Measurements from ENCODE around the gene CDK6.

CDK6 gene

DNA sequence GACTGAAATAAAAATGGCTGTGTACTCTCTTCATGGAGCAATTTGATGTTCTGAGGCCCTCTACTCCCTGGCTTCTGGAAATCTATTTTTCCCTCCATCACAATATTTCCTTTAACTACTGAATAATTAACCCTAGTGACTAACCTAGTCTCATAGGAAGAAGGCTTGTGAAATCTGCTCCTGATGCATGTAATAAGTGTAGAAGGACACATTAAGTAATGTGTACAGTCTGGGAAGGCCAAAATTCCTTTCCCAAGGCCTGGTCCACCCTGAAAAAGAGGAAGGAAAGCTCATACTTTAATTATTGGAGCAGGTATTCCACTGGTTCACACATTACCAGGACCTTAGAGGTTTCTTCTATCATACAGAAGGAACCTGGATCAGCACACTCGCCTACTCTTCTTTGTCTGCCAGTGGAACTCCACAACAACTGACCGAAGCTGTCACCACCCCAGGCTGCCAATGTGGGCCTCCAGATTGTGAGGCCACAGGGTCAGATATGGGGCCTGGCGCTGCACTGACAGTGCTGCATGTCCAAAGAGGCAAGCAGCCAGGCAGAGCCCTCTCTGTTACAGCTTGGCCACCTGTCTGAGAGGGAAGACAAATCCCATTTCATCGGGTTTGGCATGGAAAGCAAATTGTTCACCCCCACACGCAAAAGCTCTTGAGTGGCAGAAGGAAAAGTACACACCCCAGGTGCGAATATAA, 191.8 kb downstream of the CDK6 start:
- DNase-seq (ENCODE audit: low spot score), result no peak

DNA sequence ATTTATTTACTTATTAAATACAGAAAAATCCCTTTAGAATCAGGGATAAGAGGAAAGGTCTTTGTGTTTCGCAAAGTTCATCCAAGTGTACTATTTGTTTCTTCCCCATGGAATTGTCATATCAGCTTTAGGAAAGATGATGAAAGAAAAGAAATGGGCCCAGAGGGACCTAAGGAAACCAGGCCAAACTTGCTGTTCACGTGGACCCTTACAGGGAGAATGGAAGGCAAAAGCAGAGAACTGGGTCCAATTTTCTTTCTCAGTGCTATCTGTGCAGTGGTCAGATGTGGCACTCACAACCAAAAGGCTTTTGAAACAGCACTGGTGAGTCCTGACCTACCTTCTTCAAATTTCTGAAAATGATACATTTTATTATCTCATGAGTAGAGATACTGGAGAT, 192.6 kb downstream of the CDK6 start:
- no peak for DNase-seq (ENCODE audit: low spot score)

DNA sequence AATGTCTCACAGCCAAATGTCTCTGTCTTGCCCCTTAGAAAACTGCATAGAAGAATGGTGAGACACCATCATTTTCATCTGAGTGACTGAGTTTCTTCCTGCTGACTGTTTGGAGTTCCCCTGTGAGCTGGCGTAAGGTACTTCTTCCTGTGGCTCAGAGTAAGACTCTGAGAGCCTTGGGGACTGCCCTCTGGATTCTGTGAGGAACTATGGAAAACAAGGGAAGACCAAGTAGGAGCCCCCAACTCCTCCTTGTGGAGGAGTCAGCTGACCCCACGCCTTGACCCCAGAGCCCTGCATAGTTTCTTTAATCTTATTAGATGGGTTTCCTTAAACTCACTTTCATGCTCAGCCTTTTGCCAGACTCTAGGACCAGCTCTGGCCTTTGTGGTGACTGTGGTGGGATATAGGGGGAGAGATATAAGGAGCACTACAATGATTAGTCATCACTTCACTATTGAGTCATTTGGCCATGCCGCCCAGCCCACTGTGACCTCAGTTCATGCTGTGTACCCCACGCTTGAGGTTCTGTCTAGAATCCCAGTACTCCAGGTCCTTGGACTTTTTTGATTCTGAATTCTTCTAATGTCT, 194.4 kb downstream of the CDK6 start:
- peak; percentile 16 for DNase-seq (ENCODE audit: low spot score)

DNA sequence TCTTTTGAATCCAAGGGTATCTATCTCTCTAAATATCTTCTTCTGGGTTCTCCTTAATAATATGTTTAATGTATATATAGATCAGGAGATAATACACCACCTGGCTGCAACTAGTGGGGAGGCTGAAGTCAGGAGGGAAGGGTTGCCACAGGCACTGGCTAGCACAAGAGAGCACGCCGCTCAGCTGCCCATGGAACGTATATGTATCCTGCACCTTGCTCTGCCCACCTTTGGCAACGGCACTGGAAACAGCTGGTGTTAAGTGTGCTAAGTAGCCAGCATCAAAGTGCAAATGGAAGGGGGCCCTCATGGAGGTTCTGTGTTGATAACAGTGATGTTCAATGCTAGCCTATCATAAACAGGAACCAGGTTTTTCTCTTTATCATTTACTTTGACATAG, 196.4 kb downstream of the CDK6 start:
- no peak for DNase-seq (ENCODE audit: low spot score)

DNA sequence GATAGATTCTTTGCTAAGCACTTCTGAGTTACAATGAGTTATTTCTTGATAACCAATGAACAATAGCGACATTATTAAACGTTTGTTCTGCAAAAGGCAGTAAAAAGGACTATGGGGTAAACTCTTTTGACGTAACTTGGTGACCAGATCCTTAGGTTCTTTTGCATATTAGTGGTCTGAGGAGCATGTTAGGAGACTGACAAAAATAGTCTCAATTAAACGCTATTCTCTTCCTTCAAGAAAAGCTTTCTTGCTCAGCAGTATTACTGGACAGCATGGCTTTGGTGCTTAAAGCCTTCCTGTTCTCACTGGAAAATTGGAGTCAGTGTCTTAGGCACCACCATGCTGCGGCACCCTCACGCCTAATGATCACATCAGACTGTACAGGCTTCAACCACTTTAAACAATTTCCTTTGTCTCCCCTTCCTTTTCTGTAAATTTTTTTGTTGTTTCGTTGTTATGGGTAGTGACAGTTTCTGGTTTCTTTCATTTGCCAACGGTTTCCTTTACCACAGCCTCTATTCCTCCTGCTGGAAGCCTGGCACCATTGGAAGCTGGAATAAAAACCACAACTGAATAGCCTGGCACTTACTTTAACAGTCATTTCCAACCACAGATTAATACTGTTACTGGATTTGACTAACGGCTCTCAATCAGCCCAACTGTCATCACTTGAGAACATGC, 197.0 kb downstream of the CDK6 start:
- no peak for DNase-seq (ENCODE audit: low spot score)

DNA sequence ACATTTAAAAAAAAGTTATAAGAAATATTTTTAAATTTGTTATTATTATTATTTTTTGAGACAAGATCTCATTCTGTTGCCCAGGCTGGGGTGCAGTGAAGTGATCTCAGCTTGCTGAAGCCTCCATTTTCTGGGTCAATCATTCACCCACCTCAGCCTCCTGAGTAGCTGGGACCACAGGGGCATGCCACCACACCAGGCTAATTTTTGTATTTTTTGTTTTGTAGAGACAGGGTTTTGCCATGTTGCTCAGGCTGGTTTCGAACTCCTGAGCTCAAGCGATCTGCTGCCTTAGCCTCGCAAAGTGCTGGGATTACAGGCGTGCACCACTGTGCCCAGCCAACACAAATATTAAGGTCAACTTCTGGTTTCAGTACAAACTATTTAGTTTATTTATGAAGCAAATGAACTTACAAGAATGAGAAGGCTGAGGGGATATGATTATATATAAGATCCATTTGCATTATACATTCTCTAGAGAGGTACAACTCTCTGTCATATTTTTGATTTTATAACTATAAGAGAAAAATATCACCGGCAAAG, 200.3 kb downstream of the CDK6 start:
- DNase-seq (ENCODE audit: low spot score), result no peak

- no peak for DNase-seq (ENCODE audit: low spot score)
Measured at GRCh38 chr7:92635538-92635937, 200.8 kb downstream of the CDK6 start.

- peak; percentile 27 for DNase-seq (ENCODE audit: low spot score)
Measured at GRCh38 chr7:92634924-92635519, 201.4 kb downstream of the CDK6 start.

DNA sequence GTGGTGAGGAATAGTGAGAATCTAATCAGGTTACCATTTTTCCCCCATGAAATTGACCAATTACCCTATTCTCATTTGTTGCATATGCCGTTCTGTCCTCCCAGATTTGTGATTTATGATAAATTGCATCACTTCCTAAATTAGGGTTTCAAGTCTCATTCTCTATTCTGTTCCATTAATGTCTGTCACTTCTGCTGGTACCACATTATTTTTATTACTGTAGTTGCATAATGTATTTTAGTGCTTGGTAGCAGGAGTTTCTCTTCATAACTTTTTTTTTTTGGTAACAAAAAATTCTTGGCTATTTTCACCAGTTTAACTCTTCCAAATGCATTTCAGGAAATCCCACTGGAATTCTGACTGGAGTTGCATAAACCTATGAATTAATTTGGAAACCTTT, 202.2 kb downstream of the CDK6 start:
- no peak for DNase-seq (ENCODE audit: low spot score)

- peak; percentile 55 for DNase-seq (ENCODE audit: low spot score)
Measured at GRCh38 chr7:92633211-92633906, 203.0 kb downstream of the CDK6 start.

DNA sequence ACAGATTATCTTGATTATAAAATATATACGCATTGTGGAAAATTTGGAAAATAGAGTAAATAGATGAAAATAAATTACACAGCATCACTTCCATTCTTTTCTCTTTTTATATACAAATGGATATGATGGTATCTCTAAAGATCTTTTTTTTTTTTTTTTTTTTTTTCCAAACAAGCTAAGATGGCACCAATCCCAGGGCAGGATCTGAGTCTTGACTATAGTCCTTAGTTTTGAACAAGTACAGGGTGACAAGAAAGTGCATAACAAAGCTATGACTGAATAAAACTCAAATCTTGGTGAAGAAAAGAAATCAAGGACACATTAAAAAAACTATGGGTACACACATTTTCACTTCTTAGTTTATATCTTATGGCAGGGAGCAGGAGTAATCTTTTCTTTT, 203.6 kb downstream of the CDK6 start:
- DNase-seq (ENCODE audit: low spot score), result no peak

DNA sequence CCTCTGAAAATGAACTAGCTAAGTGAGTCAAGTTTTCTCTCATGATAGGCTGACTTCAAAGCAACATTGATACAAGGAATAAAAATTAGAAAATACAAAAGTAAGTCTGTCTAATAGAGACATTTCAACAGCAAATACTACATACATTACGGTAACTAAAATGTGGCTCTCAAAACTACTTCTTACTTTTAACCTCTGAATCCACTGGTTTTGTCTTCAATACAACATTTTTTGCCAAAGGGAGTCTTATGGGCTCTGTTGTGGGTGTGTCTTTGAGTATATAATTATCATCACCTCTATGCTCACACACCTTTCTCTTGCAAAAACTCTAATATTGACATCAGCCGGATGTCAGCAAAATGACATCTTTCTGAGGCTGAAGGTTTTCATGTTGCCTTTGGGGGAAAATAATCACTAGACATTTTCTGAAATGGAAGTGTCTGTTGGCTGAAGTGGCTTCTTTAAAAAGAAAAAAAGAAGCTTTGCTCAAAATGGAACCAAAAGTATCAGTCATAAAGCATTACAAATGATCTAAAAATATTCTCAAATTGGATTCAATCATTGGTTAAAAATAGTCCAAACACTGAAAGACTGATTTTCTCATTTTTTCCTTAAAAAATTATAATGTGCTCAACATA, 204.4 kb downstream of the CDK6 start:
- DNase-seq (ENCODE audit: low spot score), result no peak

- DNase-seq (ENCODE audit: low spot score), result no peak
Measured at GRCh38 chr7:92631067-92631849, 205.1 kb downstream of the CDK6 start.

DNA sequence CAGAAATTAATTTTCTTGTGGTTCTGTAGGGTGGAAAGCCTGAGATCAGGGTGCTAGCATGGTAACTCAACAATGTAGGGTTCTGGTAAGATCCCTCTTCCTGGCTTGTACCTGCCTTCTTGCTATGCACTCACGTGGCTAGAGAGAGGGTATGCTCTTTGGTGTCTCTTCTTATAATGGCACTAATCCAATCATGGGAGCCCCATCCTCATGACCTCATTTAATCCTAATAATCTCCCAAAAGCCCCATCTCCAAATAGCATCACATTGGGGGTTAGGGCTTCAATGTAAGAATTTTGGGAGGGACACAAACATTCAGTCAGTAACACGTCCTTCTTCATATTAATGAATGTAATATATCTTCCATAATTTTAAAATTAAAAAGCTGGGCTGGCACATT, 206.6 kb downstream of the CDK6 start:
- DNase-seq (ENCODE audit: low spot score), result no peak

DNA sequence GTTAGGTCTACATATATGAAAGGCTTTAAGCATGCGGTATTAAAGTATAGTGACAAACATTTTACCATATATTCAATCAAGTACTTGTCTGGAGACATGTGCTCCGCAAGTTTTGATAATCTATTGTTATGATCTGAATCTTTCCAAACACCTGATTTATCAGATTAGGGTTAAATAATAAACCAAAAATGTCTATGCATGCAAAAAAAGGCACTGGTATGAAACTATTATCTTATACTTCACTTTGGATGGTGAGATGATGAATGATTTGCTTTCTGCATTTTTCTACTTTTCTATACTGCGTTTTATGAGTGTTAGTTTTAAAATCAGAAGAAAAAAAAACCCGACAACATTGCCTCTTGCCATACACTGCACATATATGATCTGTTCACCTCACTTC, 208.4 kb downstream of the CDK6 start:
- no peak for DNase-seq (ENCODE audit: low spot score)

- no peak for DNase-seq (ENCODE audit: low spot score)
Measured at GRCh38 chr7:92626281-92626809, 210.0 kb downstream of the CDK6 start.

DNA sequence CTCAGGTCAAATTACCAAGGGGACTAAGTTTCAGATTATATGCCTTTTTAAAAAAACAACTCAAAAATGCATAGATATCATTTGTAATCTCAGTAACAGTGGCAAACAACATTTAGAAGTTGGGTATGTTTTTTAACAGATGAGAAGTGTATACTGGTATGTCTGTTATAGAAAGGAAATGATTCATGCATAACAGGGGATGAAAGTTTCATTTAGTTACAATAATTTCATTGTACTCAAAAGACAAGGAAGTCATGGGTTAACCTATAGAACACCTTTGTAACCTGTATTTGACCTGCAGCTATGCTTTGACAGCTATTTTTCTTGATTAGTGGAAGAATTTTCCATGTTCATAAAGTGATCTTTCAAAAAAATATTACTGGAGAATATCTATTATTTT, 210.8 kb downstream of the CDK6 start:
- no peak for DNase-seq (ENCODE audit: low spot score)

GRCh38 chr7:92624298-92624996, 211.9 kb downstream of the CDK6 start:
- DNase-seq (ENCODE audit: low spot score), result no peak

GRCh38 chr7:92623544-92623943, 212.8 kb downstream of the CDK6 start:
- DNase-seq (ENCODE audit: low spot score), result no peak

DNA sequence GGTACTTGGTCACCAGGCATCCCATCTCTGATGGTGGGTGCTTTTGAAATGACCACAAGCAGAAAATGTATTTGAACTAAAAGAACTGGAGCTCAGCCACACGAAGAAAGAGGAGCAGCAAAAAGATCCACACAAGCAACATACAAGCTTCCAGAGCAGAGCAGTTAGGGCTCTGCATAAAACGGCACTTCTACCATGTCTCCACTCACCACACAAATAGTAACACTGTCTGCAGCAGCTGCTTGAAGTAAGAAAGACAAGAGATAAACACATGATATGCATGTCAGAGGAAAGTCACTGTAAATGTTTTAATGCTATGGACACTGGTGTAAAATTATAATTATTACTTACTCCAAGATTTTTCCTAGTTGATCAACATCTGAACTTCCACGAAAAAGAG, 213.7 kb downstream of the CDK6 start:
- DNase-seq (ENCODE audit: low spot score), result no peak
